Occipital lobe (tissue), 2 donors: ENCODE results near the gene SPOCK1. TPM values are rescaled to one million over a fixed set of nuclear protein-coding genes. Genes with fewer than 3 reads are reported as not detected.

ENCODE experiments used
- DNase-seq: peaks from one replicate; lab custom pipeline; 2025; lab: John Stamatoyannopoulos, UW
- total RNA-seq: library from RNA; depleted of rRNA; stranded (reverse); fragments of >200 nt; gene quantifications from one replicate; pipeline ENCODE4 v1.2.3, GENCODE V29; 2014

Gene SPOCK1
- total RNA-seq, 1 donor from 2014 or later: 36.7 TPM

GRCh38 chr5:137228816-137229215 lies 270.3 kb downstream of the SPOCK1 start:
- DNase-seq: no peak

GRCh38 chr5:137226081-137226480 lies 273.0 kb downstream of the SPOCK1 start:
- no peak for DNase-seq

- no peak for DNase-seq
These were observed 275.5 kb downstream of the SPOCK1 start for GRCh38 chr5:137223324-137224295.

GRCh38 chr5:137221943-137222342 lies 277.2 kb downstream of the SPOCK1 start:
- DNase-seq: no peak

GRCh38 chr5:137220523-137220927 lies 278.6 kb downstream of the SPOCK1 start:
- no peak for DNase-seq

- no peak for DNase-seq
These were observed 280.2 kb downstream of the SPOCK1 start for GRCh38 chr5:137218896-137219295.

GRCh38 chr5:137218471-137218870 lies 280.7 kb downstream of the SPOCK1 start:
- peak; percentile 38 for DNase-seq

- no peak for DNase-seq
These were observed 281.4 kb downstream of the SPOCK1 start for GRCh38 chr5:137217599-137218200.

GRCh38 chr5:137216976-137217598 lies 282.0 kb downstream of the SPOCK1 start:
- no peak for DNase-seq

GRCh38 chr5:137215780-137216179 lies 283.3 kb downstream of the SPOCK1 start:
- DNase-seq: no peak

- no peak for DNase-seq
These were observed 283.9 kb downstream of the SPOCK1 start for GRCh38 chr5:137215261-137215660.

GRCh38 chr5:137214446-137215189 lies 284.5 kb downstream of the SPOCK1 start:
- DNase-seq: no peak

- no peak for DNase-seq
These were observed 286.7 kb downstream of the SPOCK1 start for GRCh38 chr5:137212471-137212870.

- no peak for DNase-seq
These were observed 289.8 kb downstream of the SPOCK1 start for GRCh38 chr5:137209232-137209809.

- no peak for DNase-seq
These were observed 291.9 kb downstream of the SPOCK1 start for GRCh38 chr5:137207023-137207760.

GRCh38 chr5:137206030-137206715 lies 293.0 kb downstream of the SPOCK1 start:
- DNase-seq: no peak

- no peak for DNase-seq
These were observed 293.7 kb downstream of the SPOCK1 start for GRCh38 chr5:137205231-137206027.

GRCh38 chr5:137203011-137203632 lies 296.0 kb downstream of the SPOCK1 start:
- DNase-seq: no peak

GRCh38 chr5:137201876-137202275 lies 297.2 kb downstream of the SPOCK1 start:
- DNase-seq: no peak
